Liver (tissue), 9 donors: ENCODE measurements around the gene FOXG1. TPM values are rescaled to one million over a fixed set of nuclear protein-coding genes. Genes with fewer than 3 reads are reported as not detected.

ENCODE experiments used
- DNase-seq: peaks from one replicate; pipeline ENCODE4 v3.0.0-alpha.2; 2017; ENCODE audit warnings: low spot score
- H3K27ac ChIP-seq, 2 donors: one replicate each; pipeline ENCODE4 v1.7.0; 2013; ENCODE audit warnings: inconsistent platforms in 2 of 2, low read length in 2 of 2, control low read depth in 1 of 2, low read depth in 1 of 2, mild to moderate bottlenecking in 1 of 2
- H3K27me3 ChIP-seq, 4 donors: one replicate each; pipeline versions ENCODE4 v1.6.1 to v1.7.0; 2013; ENCODE audit warnings: low read length in 3 of 4, inconsistent platforms in 1 of 4, mild to moderate bottlenecking in 1 of 4, moderate library complexity in 1 of 4; ENCODE audit not compliant: control insufficient read depth in 4 of 4, insufficient read depth in 4 of 4
- H3K36me3 ChIP-seq, 4 donors: one replicate each; pipeline versions ENCODE4 v1.6.1 to v1.7.0; 2013; ENCODE audit warnings: low read length in 3 of 4, mild to moderate bottlenecking in 3 of 4, low read depth in 1 of 4, moderate library complexity in 1 of 4; ENCODE audit not compliant: control insufficient read depth in 4 of 4, insufficient read depth in 3 of 4
- H3K4me1 ChIP-seq, 4 donors: one replicate each; pipeline versions ENCODE4 v1.6.1 to v1.7.0; 2013; ENCODE audit warnings: low read length in 3 of 4, mild to moderate bottlenecking in 3 of 4, moderate library complexity in 1 of 4; ENCODE audit not compliant: control insufficient read depth in 4 of 4, insufficient read depth in 4 of 4
- H3K4me3 ChIP-seq, 3 donors: one replicate each; pipeline versions ENCODE4 v1.6.1 to v1.7.0; 2013; ENCODE audit warnings: low read length in 3 of 3, control low read depth in 1 of 3, low read depth in 1 of 3, mild to moderate bottlenecking in 1 of 3
- H3K9ac ChIP-seq, 2 donors: one replicate each; pipeline ENCODE4 v1.7.0; 2013; ENCODE audit warnings: low read length in 2 of 2, mild to moderate bottlenecking in 2 of 2, moderate library complexity in 2 of 2, control low read depth in 1 of 2, low read depth in 1 of 2
- H3K9me3 ChIP-seq, 4 donors: one replicate each; pipeline versions ENCODE4 v1.6.1 to v1.7.0; 2013; ENCODE audit warnings: low read length in 3 of 4; ENCODE audit not compliant: control insufficient read depth in 4 of 4
- EGR1 ChIP-seq, 2 donors: IDR thresholded peaks; 2 replicates each; pipeline ENCODE4 v1.6.1; 2016 to 2018; ENCODE audit warnings: antibody characterized with exemption in 2 of 2, low read depth in 2 of 2
- FOXA1 ChIP-seq: IDR thresholded peaks from 2 replicates; pipeline ENCODE4 v1.6.1; 2016; ENCODE audit warnings: antibody characterized with exemption
- FOXA2 ChIP-seq: IDR thresholded peaks from 2 replicates; pipeline ENCODE4 v1.6.1; 2016; ENCODE audit warnings: antibody characterized with exemption
- GABPA ChIP-seq, 2 donors: IDR thresholded peaks in 1 of 2; conservative IDR thresholded peaks in 1 of 2; 2 replicates each; pipeline ENCODE4 v1.6.1; 2016; ENCODE audit warnings: antibody characterized with exemption in 2 of 2, mild to moderate bottlenecking in 1 of 2, moderate library complexity in 1 of 2
- HNF4A ChIP-seq, 2 donors: conservative IDR thresholded peaks; 2 replicates each; pipeline ENCODE4 v1.6.1; 2016; ENCODE audit warnings: antibody characterized with exemption in 2 of 2, mild to moderate bottlenecking in 2 of 2
- HNF4G ChIP-seq: IDR thresholded peaks from 2 replicates; pipeline ENCODE4 v1.6.1; 2016; ENCODE audit warnings: antibody characterized with exemption
- JUND ChIP-seq, 2 donors: IDR thresholded peaks; 2 replicates each; pipeline ENCODE4 v1.6.1; 2016; ENCODE audit warnings: antibody characterized with exemption in 2 of 2
- NR2F2 ChIP-seq: IDR thresholded peaks from 2 replicates; pipeline ENCODE4 v1.6.1; 2016; ENCODE audit warnings: antibody characterized with exemption
- RAD21 ChIP-seq, 2 donors: IDR thresholded peaks; 2 replicates each; pipeline ENCODE4 v1.6.1; 2016; ENCODE audit warnings: antibody characterized with exemption in 2 of 2, mild to moderate bottlenecking in 2 of 2
- RXRA ChIP-seq, 2 donors: IDR thresholded peaks; 2 replicates each; pipeline ENCODE4 v1.6.1; 2017 to 2018; ENCODE audit warnings: antibody characterized with exemption in 2 of 2, mild to moderate bottlenecking in 1 of 2
- SP1 ChIP-seq: IDR thresholded peaks from 2 replicates; pipeline ENCODE4 v1.6.1; 2018; ENCODE audit warnings: antibody characterized with exemption, mild to moderate bottlenecking
- TAF1 ChIP-seq: conservative IDR thresholded peaks from 2 replicates; pipeline ENCODE4 v1.6.1; 2016; ENCODE audit warnings: antibody characterized with exemption, mild to moderate bottlenecking
- YY1 ChIP-seq: IDR thresholded peaks from 2 replicates; pipeline ENCODE4 v1.6.1; 2016; ENCODE audit warnings: antibody characterized with exemption, mild to moderate bottlenecking
- WGBS: extraction: QIAGEN DNeasy Blood & Tissue Kit; methylation state at CpG from one replicate; pipeline ENCODE4 v1.1.7; 2013; 5-methylcytosine and 5-hydroxymethylcytosine counted together
- polyA plus RNA-seq, 2 donors: library from polyadenylated mRNA; stranded (reverse) in 1 of 2; unstranded in 1 of 2; fragments of 200-250 nt in 1 of 2; fragments of >200 nt in 1 of 2; fragmentation: Nextera tagmentation in 1 of 2; extraction: Ambion mirVana in 1 of 2; gene quantifications; one replicate each; pipeline versions ENCODE4 v1.2.1 to v1.2.3, GENCODE V29; 2013 to 2015
- total RNA-seq, 2 donors: library from RNA; depleted of rRNA; stranded (reverse); fragments of >200 nt; gene quantifications; one replicate each; pipeline ENCODE4 v1.2.3, GENCODE V29; 2014
- TF ChIP-seq, protein P1 (sequence below): IDR thresholded peaks from 2 replicates; pipeline ENCODE4 v1.6.1; 2016; ENCODE audit warnings: antibody characterized with exemption
- TF ChIP-seq, protein P2 (sequence below): IDR thresholded peaks from 2 replicates; pipeline ENCODE4 v1.6.1; 2016; ENCODE audit warnings: antibody characterized with exemption, mild to moderate bottlenecking
- TF ChIP-seq, protein P3 (sequence below): fragments of 150-350 bp; IDR thresholded peaks from 2 replicates; pipeline ENCODE4 v1.5.1; 2017; ENCODE audit warnings: improper control_type of control experiment, low read depth, low read length; ENCODE audit not compliant: missing input control
- TF ChIP-seq, protein P4 (sequence below): IDR thresholded peaks from 2 replicates; pipeline ENCODE4 v1.6.1; 2016; ENCODE audit warnings: antibody characterized with exemption
- TF ChIP-seq, protein P5 (sequence below): IDR thresholded peaks from 2 replicates; pipeline ENCODE4 v1.6.1; 2016; ENCODE audit warnings: antibody characterized with exemption
- donor health status: healthy.
- donor health status: healthy.
- donor health status: healthy.
- donor health status: healthy.
- donor health status: healthy.

The FOXG1 gene
- total and polyA plus RNA-seq, 4 donors, result not detected

DNA sequence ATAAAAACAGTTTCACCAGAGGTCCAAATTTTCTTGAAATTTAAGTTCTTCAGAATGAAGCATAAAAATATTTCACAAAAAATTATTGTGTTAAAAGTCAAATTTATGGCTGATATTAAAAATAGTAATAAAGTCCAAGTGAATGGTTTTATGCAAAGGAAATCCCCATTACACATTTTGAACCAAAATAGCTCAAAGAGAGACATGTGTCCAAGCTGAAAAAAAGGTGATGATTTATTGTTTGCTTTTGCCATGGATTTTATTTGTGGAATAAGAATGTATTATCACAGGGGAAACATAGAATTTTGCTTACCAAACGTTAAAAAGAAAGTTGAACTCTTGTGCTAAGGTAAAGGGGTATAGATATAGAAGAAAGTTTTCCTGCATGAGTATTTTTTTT, 4.6 kb downstream of the FOXG1 start:
- TF ChIP-seq EGR1 (IDR thresholded peaks at IDR 0.05; ENCODE audit: low read depth in 2 of 2), result no peak
- TF ChIP-seq, protein P1, sequence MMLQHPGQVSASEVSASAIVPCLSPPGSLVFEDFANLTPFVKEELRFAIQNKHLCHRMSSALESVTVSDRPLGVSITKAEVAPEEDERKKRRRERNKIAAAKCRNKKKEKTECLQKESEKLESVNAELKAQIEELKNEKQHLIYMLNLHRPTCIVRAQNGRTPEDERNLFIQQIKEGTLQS, result no peak
- TF ChIP-seq, protein P2, sequence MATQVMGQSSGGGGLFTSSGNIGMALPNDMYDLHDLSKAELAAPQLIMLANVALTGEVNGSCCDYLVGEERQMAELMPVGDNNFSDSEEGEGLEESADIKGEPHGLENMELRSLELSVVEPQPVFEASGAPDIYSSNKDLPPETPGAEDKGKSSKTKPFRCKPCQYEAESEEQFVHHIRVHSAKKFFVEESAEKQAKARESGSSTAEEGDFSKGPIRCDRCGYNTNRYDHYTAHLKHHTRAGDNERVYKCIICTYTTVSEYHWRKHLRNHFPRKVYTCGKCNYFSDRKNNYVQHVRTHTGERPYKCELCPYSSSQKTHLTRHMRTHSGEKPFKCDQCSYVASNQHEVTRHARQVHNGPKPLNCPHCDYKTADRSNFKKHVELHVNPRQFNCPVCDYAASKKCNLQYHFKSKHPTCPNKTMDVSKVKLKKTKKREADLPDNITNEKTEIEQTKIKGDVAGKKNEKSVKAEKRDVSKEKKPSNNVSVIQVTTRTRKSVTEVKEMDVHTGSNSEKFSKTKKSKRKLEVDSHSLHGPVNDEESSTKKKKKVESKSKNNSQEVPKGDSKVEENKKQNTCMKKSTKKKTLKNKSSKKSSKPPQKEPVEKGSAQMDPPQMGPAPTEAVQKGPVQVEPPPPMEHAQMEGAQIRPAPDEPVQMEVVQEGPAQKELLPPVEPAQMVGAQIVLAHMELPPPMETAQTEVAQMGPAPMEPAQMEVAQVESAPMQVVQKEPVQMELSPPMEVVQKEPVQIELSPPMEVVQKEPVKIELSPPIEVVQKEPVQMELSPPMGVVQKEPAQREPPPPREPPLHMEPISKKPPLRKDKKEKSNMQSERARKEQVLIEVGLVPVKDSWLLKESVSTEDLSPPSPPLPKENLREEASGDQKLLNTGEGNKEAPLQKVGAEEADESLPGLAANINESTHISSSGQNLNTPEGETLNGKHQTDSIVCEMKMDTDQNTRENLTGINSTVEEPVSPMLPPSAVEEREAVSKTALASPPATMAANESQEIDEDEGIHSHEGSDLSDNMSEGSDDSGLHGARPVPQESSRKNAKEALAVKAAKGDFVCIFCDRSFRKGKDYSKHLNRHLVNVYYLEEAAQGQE, result no peak
- Histone ChIP-seq H3K36me3 (no peaks in the 10 kb centered on the region), H3K9ac (no peak overlapping the region), H3K4me3 (no peak overlapping the region), H3K4me1 (peaks cover 1 to 11% (median 3%) of the 10 kb centered on the region in 4 donors), H3K9me3 (peaks cover 0 to 8% (median 0%) of the 10 kb centered on the region in 4 donors), H3K27me3 (peaks cover 7 to 28% (median 21%) of the 10 kb centered on the region in 4 donors), H3K27ac (no peak overlapping the region)
- DNase-seq, result no peak
- 1% methylated on average over 1 of the region's 1 CpG for WGBS

DNA sequence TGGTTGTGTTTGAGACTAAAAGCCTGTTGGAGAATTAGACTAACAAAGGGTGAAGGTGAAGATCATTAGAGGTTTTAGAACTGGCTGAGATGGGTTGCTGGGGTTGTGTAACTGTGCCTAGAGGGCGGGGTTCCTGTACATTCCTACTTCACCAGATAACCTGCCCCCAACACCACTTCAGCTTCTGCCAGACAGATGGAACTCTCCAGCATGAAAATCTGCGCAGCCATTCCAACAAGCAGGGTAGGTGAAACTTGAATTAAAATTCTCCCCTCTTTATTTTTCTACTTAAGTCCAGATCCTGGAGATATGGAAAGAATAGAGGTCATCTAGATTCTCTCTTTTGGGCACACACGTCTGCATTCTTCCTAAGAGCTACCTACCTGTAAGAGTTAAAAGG, 6.0 kb downstream of the FOXG1 start:
- no peaks in the 10 kb centered on the region for H3K36me3 ChIP-seq

More for the DNA sequence above, 6.0 kb downstream of the FOXG1 start:
- WGBS, result 4% methylated on average over 3 of the region's 3 CpGs
- Histone ChIP-seq H3K4me3 (no peak overlapping the region), H3K4me1 (peaks cover 0 to 4% (median 2%) of the 10 kb centered on the region in 4 donors), H3K9ac (no peak overlapping the region), H3K27me3 (peaks cover 7 to 28% (median 18%) of the 10 kb centered on the region in 4 donors), H3K27ac (no peak overlapping the region), H3K9me3 (peaks cover 0 to 8% (median 0%) of the 10 kb centered on the region in 4 donors)
- DNase-seq, result no peak
- TF ChIP-seq, protein P3, sequence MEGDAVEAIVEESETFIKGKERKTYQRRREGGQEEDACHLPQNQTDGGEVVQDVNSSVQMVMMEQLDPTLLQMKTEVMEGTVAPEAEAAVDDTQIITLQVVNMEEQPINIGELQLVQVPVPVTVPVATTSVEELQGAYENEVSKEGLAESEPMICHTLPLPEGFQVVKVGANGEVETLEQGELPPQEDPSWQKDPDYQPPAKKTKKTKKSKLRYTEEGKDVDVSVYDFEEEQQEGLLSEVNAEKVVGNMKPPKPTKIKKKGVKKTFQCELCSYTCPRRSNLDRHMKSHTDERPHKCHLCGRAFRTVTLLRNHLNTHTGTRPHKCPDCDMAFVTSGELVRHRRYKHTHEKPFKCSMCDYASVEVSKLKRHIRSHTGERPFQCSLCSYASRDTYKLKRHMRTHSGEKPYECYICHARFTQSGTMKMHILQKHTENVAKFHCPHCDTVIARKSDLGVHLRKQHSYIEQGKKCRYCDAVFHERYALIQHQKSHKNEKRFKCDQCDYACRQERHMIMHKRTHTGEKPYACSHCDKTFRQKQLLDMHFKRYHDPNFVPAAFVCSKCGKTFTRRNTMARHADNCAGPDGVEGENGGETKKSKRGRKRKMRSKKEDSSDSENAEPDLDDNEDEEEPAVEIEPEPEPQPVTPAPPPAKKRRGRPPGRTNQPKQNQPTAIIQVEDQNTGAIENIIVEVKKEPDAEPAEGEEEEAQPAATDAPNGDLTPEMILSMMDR, result no peak
- TF ChIP-seq HNF4A (conservative IDR thresholded peaks at IDR 0.05) (no peak), TAF1 (no peak), FOXA2 (no peak), EGR1 (IDR thresholded peaks at IDR 0.05; ENCODE audit: low read depth in 2 of 2) (no peak), NR2F2 (no peak), RXRA (IDR thresholded peaks at IDR 0.05) (no peak), YY1 (no peak), FOXA1 (no peak), HNF4G (no peak), SP1 (no peak), GABPA (IDR thresholded peaks at IDR 0.05 in 1 of 2, conservative IDR thresholded peaks at IDR 0.05 in 1 of 2) (no peak), RAD21 (IDR thresholded peaks at IDR 0.05) (no peak), JUND (IDR thresholded peaks at IDR 0.05) (no peak)
- TF ChIP-seq, protein P4, sequence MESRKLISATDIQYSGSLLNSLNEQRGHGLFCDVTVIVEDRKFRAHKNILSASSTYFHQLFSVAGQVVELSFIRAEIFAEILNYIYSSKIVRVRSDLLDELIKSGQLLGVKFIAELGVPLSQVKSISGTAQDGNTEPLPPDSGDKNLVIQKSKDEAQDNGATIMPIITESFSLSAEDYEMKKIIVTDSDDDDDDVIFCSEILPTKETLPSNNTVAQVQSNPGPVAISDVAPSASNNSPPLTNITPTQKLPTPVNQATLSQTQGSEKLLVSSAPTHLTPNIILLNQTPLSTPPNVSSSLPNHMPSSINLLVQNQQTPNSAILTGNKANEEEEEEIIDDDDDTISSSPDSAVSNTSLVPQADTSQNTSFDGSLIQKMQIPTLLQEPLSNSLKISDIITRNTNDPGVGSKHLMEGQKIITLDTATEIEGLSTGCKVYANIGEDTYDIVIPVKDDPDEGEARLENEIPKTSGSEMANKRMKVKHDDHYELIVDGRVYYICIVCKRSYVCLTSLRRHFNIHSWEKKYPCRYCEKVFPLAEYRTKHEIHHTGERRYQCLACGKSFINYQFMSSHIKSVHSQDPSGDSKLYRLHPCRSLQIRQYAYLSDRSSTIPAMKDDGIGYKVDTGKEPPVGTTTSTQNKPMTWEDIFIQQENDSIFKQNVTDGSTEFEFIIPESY, result no peak
- TF ChIP-seq, protein P2, result no peak
- TF ChIP-seq, protein P1, result no peak
- TF ChIP-seq, protein P5, sequence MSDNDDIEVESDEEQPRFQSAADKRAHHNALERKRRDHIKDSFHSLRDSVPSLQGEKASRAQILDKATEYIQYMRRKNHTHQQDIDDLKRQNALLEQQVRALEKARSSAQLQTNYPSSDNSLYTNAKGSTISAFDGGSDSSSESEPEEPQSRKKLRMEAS, result no peak
